WTC11 (cell line): ENCODE results near the gene GAK. TPM values are rescaled to one million over a fixed set of nuclear protein-coding genes. Genes with fewer than 3 reads are reported as not detected.

Source experiments
- ATAC-seq: fragments of 200-7000 bp; cut with Tn5 transposase; 2 replicates; pipeline ENCODE4 v1.10.0; 2021; ENCODE audit warnings: mild to moderate bottlenecking, moderate library complexity
- CTCF ChIA-PET: fragments of 300-600 bp; sonication (Branson Sonifier 250); formaldehyde crosslinking; loops from one replicate; lab custom pipeline; 2021; ENCODE audit warnings: antibody characterized with exemption; lab: Charles Lee
- POLR2A ChIA-PET: fragments of 350-600 bp; sonication (Branson Sonifier 250); formaldehyde crosslinking; loops from one replicate; lab custom pipeline; 2021; ENCODE audit warnings: antibody characterized with exemption; lab: Charles Lee
- DNase-seq: peaks from one replicate; pipeline ENCODE4 v3.0.0; 2021; ENCODE audit warnings: low spot score
- H3K27ac Mint-ChIP-seq: 2 replicates; pipeline ENCODE4 v1.8.0; 2021; ENCODE audit warnings: mixed read lengths
- H3K27me3 Mint-ChIP-seq: 2 replicates; pipeline ENCODE4 v1.8.0; 2021; ENCODE audit warnings: low read depth, mild to moderate bottlenecking, moderate library complexity, mixed read lengths
- H3K36me3 Mint-ChIP-seq: 2 replicates; pipeline ENCODE4 v1.8.0; 2021; ENCODE audit warnings: mixed read lengths
- H3K4me1 Mint-ChIP-seq: 2 replicates; pipeline ENCODE4 v1.8.0; 2022; ENCODE audit warnings: mixed read lengths
- H3K4me3 Mint-ChIP-seq: 2 replicates; pipeline ENCODE4 v1.8.0; 2021; ENCODE audit warnings: mild to moderate bottlenecking, moderate library complexity, mixed read lengths
- H3K9me3 Mint-ChIP-seq: 2 replicates; pipeline ENCODE4 v1.8.0; 2021; ENCODE audit warnings: mixed read lengths
- E2F4 ChIP-seq: sonication (generic); formaldehyde crosslinking; IDR thresholded peaks from 2 replicates; pipeline ENCODE4 v1.8.1; 2022; ENCODE audit warnings: low read depth, mild to moderate bottlenecking, moderate library complexity, missing genetic modification reagents, borderline replicate concordance
- EMX1 ChIP-seq: fragments of 250-450 bp; sonication (Bioruptor Pico); IDR thresholded peaks from 2 replicates; pipeline ENCODE4 v1.8.0; 2021; ENCODE audit warnings: mild to moderate bottlenecking
- JAZF1 ChIP-seq: fragments of 250-450 bp; sonication (Bioruptor Pico); IDR thresholded peaks from 2 replicates; pipeline ENCODE4 v1.9.0; 2021; ENCODE audit warnings: moderate library complexity, mild to moderate bottlenecking, inconsistent platforms
- JUN ChIP-seq: sonication (generic); formaldehyde crosslinking; IDR thresholded peaks from 2 replicates; pipeline ENCODE4 v1.8.0; 2023; ENCODE audit warnings: mild to moderate bottlenecking, missing genetic modification reagents
- KAT7 ChIP-seq: sonication (generic); formaldehyde crosslinking; IDR thresholded peaks from 2 replicates; pipeline ENCODE4 v1.8.1; 2023; ENCODE audit warnings: missing genetic modification reagents, mild to moderate bottlenecking, borderline replicate concordance
- MYBL2 ChIP-seq: sonication (generic); formaldehyde crosslinking; IDR thresholded peaks from 2 replicates; pipeline ENCODE4 v1.8.1; 2023; ENCODE audit warnings: mild to moderate bottlenecking, moderate library complexity, missing genetic modification reagents
- NFATC4 ChIP-seq: fragments of 250-450 bp; sonication (Bioruptor Pico); IDR thresholded peaks from 2 replicates; pipeline ENCODE4 v1.9.0; 2021; ENCODE audit warnings: mild to moderate bottlenecking
- NFE2L1 ChIP-seq: sonication (generic); formaldehyde crosslinking; IDR thresholded peaks from 2 replicates; pipeline ENCODE4 v1.8.1; 2023; ENCODE audit warnings: missing genetic modification reagents
- PREB ChIP-seq: sonication (generic); formaldehyde crosslinking; IDR thresholded peaks from 2 replicates; pipeline ENCODE4 v1.8.1; 2022; ENCODE audit warnings: mild to moderate bottlenecking, missing genetic modification reagents, moderate library complexity, borderline replicate concordance
- PRRX2 ChIP-seq: fragments of 250-450 bp; sonication (Bioruptor Pico); IDR thresholded peaks from 2 replicates; pipeline ENCODE4 v1.8.0; 2021; ENCODE audit warnings: mild to moderate bottlenecking
- RELA ChIP-seq: sonication (generic); formaldehyde crosslinking; IDR thresholded peaks from 2 replicates; pipeline ENCODE4 v1.8.1; 2022; ENCODE audit warnings: missing genetic modification reagents, mild to moderate bottlenecking, borderline replicate concordance
- RORB ChIP-seq: fragments of 250-450 bp; sonication (Bioruptor Pico); IDR thresholded peaks from 2 replicates; pipeline ENCODE4 v1.9.0; 2021; ENCODE audit warnings: mild to moderate bottlenecking
- ZNF425 ChIP-seq: fragments of 250-450 bp; sonication (Bioruptor Pico); conservative IDR thresholded peaks from 2 replicates; pipeline ENCODE4 v1.9.0; 2021; ENCODE audit warnings: mild to moderate bottlenecking
- ZNF532 ChIP-seq: fragments of 250-450 bp; sonication (Bioruptor Pico); IDR thresholded peaks from 2 replicates; pipeline ENCODE4 v1.9.0; 2021; ENCODE audit warnings: mild to moderate bottlenecking, borderline replicate concordance
- total RNA-seq: library from RNA; stranded (reverse); gene quantifications from 3 replicates; pipeline ENCODE4 v1.2.3, GENCODE V29; 2021
- TF ChIP-seq, protein P1 (sequence below): sonication (generic); formaldehyde crosslinking; IDR thresholded peaks from 2 replicates; pipeline ENCODE4 v1.8.1; 2023; ENCODE audit warnings: mild to moderate bottlenecking, missing genetic modification reagents, moderate library complexity
- TF ChIP-seq, protein P2 (sequence below): sonication (generic); formaldehyde crosslinking; IDR thresholded peaks from 2 replicates; pipeline ENCODE4 v1.8.0; 2022; ENCODE audit warnings: missing genetic modification reagents
- TF ChIP-seq, protein P3 (sequence below): fragments of 250-450 bp; sonication (Bioruptor Pico); IDR thresholded peaks from 2 replicates; pipeline ENCODE4 v2.1.2; 2022; ENCODE audit warnings: mild to moderate bottlenecking, moderate library complexity

Gene GAK
- total RNA-seq, 1 experiment from 2014 or later = 121 TPM

GRCh38 chr4:909821-910220, 22.3 kb downstream of the GAK start (continued):
- no peak for TF ChIP-seq ZNF532 (CRISPR knock-in tag)
- TF ChIP-seq, all 79 proteins: peak for 0

GRCh38 chr4:909131-909571, 23.0 kb downstream of the GAK start:
- ATAC-seq (no peak), DNase-seq (no peak)
- H3K4me1 Mint-ChIP-seq = peaks cover 5% of the 10 kb centered on the region; the same call in 1 of the 2 replicates
- POLR2A ChIA-PET = no interaction called here
- peaks cover 10% of the 10 kb centered on the region for H3K9me3 Mint-ChIP-seq
- no peak for TF ChIP-seq NFATC4 (CRISPR knock-in tag)
- no peak for TF ChIP-seq E2F4 (CRISPR knock-in tag)
- no peak for TF ChIP-seq PRRX2 (CRISPR knock-in tag)
- TF ChIP-seq NFE2L1 (CRISPR knock-in tag) = no peak
- TF ChIP-seq EMX1 (CRISPR knock-in tag) = no peak
- TF ChIP-seq RELA (CRISPR knock-in tag) = no peak
- no peak for TF ChIP-seq MYBL2
- TF ChIP-seq, protein P1, sequence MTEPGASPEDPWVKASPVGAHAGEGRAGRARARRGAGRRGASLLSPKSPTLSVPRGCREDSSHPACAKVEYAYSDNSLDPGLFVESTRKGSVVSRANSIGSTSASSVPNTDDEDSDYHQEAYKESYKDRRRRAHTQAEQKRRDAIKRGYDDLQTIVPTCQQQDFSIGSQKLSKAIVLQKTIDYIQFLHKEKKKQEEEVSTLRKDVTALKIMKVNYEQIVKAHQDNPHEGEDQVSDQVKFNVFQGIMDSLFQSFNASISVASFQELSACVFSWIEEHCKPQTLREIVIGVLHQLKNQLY (CRISPR knock-in tag) = no peak
- no peak for TF ChIP-seq JAZF1 (CRISPR knock-in tag)
- TF ChIP-seq, protein P2, sequence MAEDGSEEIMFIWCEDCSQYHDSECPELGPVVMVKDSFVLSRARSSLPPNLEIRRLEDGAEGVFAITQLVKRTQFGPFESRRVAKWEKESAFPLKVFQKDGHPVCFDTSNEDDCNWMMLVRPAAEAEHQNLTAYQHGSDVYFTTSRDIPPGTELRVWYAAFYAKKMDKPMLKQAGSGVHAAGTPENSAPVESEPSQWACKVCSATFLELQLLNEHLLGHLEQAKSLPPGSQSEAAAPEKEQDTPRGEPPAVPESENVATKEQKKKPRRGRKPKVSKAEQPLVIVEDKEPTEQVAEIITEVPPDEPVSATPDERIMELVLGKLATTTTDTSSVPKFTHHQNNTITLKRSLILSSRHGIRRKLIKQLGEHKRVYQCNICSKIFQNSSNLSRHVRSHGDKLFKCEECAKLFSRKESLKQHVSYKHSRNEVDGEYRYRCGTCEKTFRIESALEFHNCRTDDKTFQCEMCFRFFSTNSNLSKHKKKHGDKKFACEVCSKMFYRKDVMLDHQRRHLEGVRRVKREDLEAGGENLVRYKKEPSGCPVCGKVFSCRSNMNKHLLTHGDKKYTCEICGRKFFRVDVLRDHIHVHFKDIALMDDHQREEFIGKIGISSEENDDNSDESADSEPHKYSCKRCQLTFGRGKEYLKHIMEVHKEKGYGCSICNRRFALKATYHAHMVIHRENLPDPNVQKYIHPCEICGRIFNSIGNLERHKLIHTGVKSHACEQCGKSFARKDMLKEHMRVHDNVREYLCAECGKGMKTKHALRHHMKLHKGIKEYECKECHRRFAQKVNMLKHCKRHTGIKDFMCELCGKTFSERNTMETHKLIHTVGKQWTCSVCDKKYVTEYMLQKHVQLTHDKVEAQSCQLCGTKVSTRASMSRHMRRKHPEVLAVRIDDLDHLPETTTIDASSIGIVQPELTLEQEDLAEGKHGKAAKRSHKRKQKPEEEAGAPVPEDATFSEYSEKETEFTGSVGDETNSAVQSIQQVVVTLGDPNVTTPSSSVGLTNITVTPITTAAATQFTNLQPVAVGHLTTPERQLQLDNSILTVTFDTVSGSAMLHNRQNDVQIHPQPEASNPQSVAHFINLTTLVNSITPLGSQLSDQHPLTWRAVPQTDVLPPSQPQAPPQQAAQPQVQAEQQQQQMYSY (CRISPR knock-in tag) = no peak
- TF ChIP-seq RORB (CRISPR knock-in tag) = no peak
- TF ChIP-seq JUN (CRISPR knock-in tag) = no peak
- TF ChIP-seq PREB (CRISPR knock-in tag) = no peak
- TF ChIP-seq, protein P3, sequence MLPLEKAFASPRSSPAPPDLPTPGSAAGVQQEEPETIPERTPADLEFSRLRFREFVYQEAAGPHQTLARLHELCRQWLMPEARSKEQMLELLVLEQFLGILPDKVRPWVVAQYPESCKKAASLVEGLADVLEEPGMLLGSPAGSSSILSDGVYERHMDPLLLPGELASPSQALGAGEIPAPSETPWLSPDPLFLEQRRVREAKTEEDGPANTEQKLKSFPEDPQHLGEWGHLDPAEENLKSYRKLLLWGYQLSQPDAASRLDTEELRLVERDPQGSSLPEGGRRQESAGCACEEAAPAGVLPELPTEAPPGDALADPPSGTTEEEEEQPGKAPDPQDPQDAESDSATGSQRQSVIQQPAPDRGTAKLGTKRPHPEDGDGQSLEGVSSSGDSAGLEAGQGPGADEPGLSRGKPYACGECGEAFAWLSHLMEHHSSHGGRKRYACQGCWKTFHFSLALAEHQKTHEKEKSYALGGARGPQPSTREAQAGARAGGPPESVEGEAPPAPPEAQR = no peak
- no peak for TF ChIP-seq ZNF425 (CRISPR knock-in tag)
- TF ChIP-seq KAT7 (CRISPR knock-in tag) = no peak
- peaks cover 26% of the 10 kb centered on the region for H3K36me3 Mint-ChIP-seq
- H3K4me3 Mint-ChIP-seq = no peak overlapping the region
- no peaks in the 10 kb centered on the region for H3K27me3 Mint-ChIP-seq
- H3K27ac Mint-ChIP-seq = no peak overlapping the region
- CTCF ChIA-PET = no interaction called here
